A549 (cell line): ENCODE data around the gene RAB20.

ENCODE experiments used
- CEBPB ChIP-seq, 2 experiments: fragments of >200 bp in 1 of 2; sonication (Bioruptor Twin) in 1 of 2; formaldehyde crosslinking in 1 of 2; IDR thresholded peaks; 2 replicates each; pipeline ENCODE4 v1.6.1; 2012 to 2016
- CHD2 ChIP-seq: fragments of 150-350 bp; IDR thresholded peaks from 2 replicates; pipeline ENCODE4 v1.6.1; 2014; ENCODE audit warnings: low read length; ENCODE audit not compliant: partially characterized antibody
- CHD4 ChIP-seq: fragments of 200-600 bp; sonication (generic); IDR thresholded peaks from 2 replicates; pipeline ENCODE4 v1.6.1; 2016; ENCODE audit warnings: antibody characterized with exemption, mild to moderate bottlenecking, borderline replicate concordance
- CTCF ChIP-seq: fragments of >200 bp; sonication (Bioruptor Twin); formaldehyde crosslinking; IDR thresholded peaks from 3 replicates; pipeline ENCODE4 v1.5.1; 2016
- EP300 ChIP-seq, 2 experiments: fragments of >200 bp; sonication (Bioruptor Twin); formaldehyde crosslinking; IDR thresholded peaks; 2 replicates in 1 of 2; 3 replicates in 1 of 2; pipeline ENCODE4 v1.6.1; 2016 to 2017
- FOXS1 ChIP-seq: fragments of 250-450 bp; sonication (Bioruptor Pico); IDR thresholded peaks from 2 replicates; pipeline ENCODE4 v1.5.0; 2020; ENCODE audit warnings: mild to moderate bottlenecking, moderate library complexity
- JUN ChIP-seq, 2 experiments: fragments of >200 bp; sonication (Bioruptor Twin); formaldehyde crosslinking; IDR thresholded peaks; 2 replicates in 1 of 2; 3 replicates in 1 of 2; pipeline ENCODE4 v1.6.1; 2016 to 2017
- KDM5A ChIP-seq: fragments of 200-600 bp; sonication (generic); IDR thresholded peaks from 2 replicates; pipeline ENCODE4 v1.6.1; 2016; ENCODE audit warnings: antibody characterized with exemption, mild to moderate bottlenecking
- MAX ChIP-seq: IDR thresholded peaks from 2 replicates; pipeline ENCODE4 v1.6.1; 2012
- MYC ChIP-seq: IDR thresholded peaks from 2 replicates; pipeline ENCODE4 v1.6.1; 2012; ENCODE audit warnings: mild to moderate bottlenecking, inconsistent platforms, low read length, improper control_type of control experiment, borderline replicate concordance
- POLR2A ChIP-seq: IDR thresholded peaks from 2 replicates; pipeline ENCODE4 v1.6.1; 2012; ENCODE audit warnings: mild to moderate bottlenecking, low read length
- REST ChIP-seq: fragments of 200-600 bp; sonication (generic); IDR thresholded peaks from 2 replicates; pipeline ENCODE4 v1.6.1; 2016; ENCODE audit warnings: antibody characterized with exemption, mild to moderate bottlenecking, moderate library complexity
- USF2 ChIP-seq: fragments of 450-650 bp; IDR thresholded peaks from 2 replicates; pipeline ENCODE4 v1.6.1; 2014; ENCODE audit warnings: antibody characterized with exemption

- TF ChIP-seq CTCF (no peak), CEBPB (IDR thresholded peaks at IDR 0.05) (no peak), KDM5A (no peak), REST (no peak), MYC (no peak), EP300 (IDR thresholded peaks at IDR 0.05) (no peak), FOXS1 (CRISPR knock-in tag) (no peak), POLR2A (no peak), CHD4 (no peak), JUN (IDR thresholded peaks at IDR 0.05) (no peak), USF2 (no peak), MAX (no peak), CHD2 (no peak)
Measured at GRCh38 chr13:110495376-110495775, 66.1 kb downstream of the RAB20 start.
